Naive thymus-derived CD4-positive, alpha-beta T cell (primary cell): ENCODE measurements around the gene FBXW5. TPM values are rescaled to one million over a fixed set of nuclear protein-coding genes. Genes with fewer than 3 reads are reported as not detected.
A peak's percentile ranks its signal among the peaks of the same experiment; 100 is the strongest.

ENCODE experiments used
- ATAC-seq: fragments of 150-1000 bp; cut with Tn5 transposase; 2 replicates; pipeline ENCODE4 v1.10.0; 2021; ENCODE audit warnings: mild to moderate bottlenecking, moderate library complexity
- CTCF ChIA-PET: fragments of 350-600 bp; sonication (Branson Sonifier 250); formaldehyde crosslinking; loops from one replicate; lab custom pipeline; 2021; ENCODE audit warnings: antibody characterized with exemption; lab: Charles Lee
- POLR2A ChIA-PET: fragments of 350-600 bp; sonication (Branson Sonifier 250); formaldehyde crosslinking; loops from one replicate; lab custom pipeline; 2021; ENCODE audit warnings: antibody characterized with exemption, inconsistent platforms; lab: Charles Lee
- DNase-seq, 9 donors: peaks; one replicate each; pipeline versions ENCODE4 v3.0.0 to v3.0.0-alpha.2; 2020 to 2022; ENCODE audit warnings: mixed read lengths in 1 of 9
- H3K27ac ChIP-seq: one replicate; pipeline ENCODE4 v1.7.0; 2013; ENCODE audit warnings: mild to moderate bottlenecking, low read depth, low read length, moderate library complexity
- H3K27me3 ChIP-seq, 2 donors: one replicate each; pipeline ENCODE4 v1.7.0; 2013; ENCODE audit warnings: low read length in 2 of 2, mild to moderate bottlenecking in 2 of 2, moderate library complexity in 2 of 2; ENCODE audit not compliant: control insufficient read depth in 2 of 2, insufficient read depth in 2 of 2
- H3K36me3 ChIP-seq, 3 experiments: 1 replicate in 2 of 3; 2 replicates in 1 of 3; pipeline ENCODE4 v1.7.0; 2013; ENCODE audit warnings: low read length in 3 of 3, mild to moderate bottlenecking in 3 of 3, moderate library complexity in 1 of 3; ENCODE audit not compliant: insufficient read depth in 3 of 3, control insufficient read depth in 2 of 3
- H3K4me1 ChIP-seq, 2 donors: one replicate each; pipeline ENCODE4 v1.7.0; 2013; ENCODE audit warnings: low read length in 2 of 2, mild to moderate bottlenecking in 2 of 2, moderate library complexity in 1 of 2; ENCODE audit not compliant: control insufficient read depth in 2 of 2, insufficient read depth in 2 of 2
- H3K4me3 ChIP-seq: 2 replicates; pipeline ENCODE4 v1.7.0; 2013; ENCODE audit warnings: mild to moderate bottlenecking, low read length
- H3K9me3 ChIP-seq, 3 experiments: 1 replicate in 2 of 3; 2 replicates in 1 of 3; pipeline ENCODE4 v1.7.0; 2013; ENCODE audit warnings: low read length in 3 of 3; ENCODE audit not compliant: control insufficient read depth in 2 of 3
- H3K27ac Mint-ChIP-seq, 9 donors: one replicate each; pipeline ENCODE4 v1.8.0; 2020 to 2022; ENCODE audit warnings: mixed read lengths in 9 of 9, mild to moderate bottlenecking in 8 of 9, moderate library complexity in 5 of 9, inconsistent platforms in 2 of 9
- H3K27me3 Mint-ChIP-seq, 5 donors: one replicate each; pipeline ENCODE4 v1.8.0; 2021 to 2022; ENCODE audit warnings: mixed read lengths in 5 of 5, mild to moderate bottlenecking in 1 of 5
- H3K36me3 Mint-ChIP-seq, 5 donors: one replicate each; pipeline ENCODE4 v1.8.0; 2020 to 2022; ENCODE audit warnings: mixed read lengths in 5 of 5, mild to moderate bottlenecking in 3 of 5, inconsistent platforms in 1 of 5
- H3K4me1 Mint-ChIP-seq, 7 donors: one replicate each; pipeline ENCODE4 v1.8.0; 2020 to 2022; ENCODE audit warnings: mixed read lengths in 7 of 7, mild to moderate bottlenecking in 3 of 7, inconsistent platforms in 1 of 7
- H3K4me3 Mint-ChIP-seq, 10 donors: one replicate each; pipeline ENCODE4 v1.8.0; 2020 to 2022; ENCODE audit warnings: mild to moderate bottlenecking in 10 of 10, mixed read lengths in 10 of 10, moderate library complexity in 6 of 10, inconsistent platforms in 2 of 10
- H3K9me3 Mint-ChIP-seq, 11 donors: one replicate each; pipeline ENCODE4 v1.8.0; 2020 to 2022; ENCODE audit warnings: mixed read lengths in 11 of 11, mild to moderate bottlenecking in 4 of 11, inconsistent platforms in 1 of 11, moderate library complexity in 1 of 11
- intact Hi-C, 2 donors: fragments of 100-400 bp; cut with micrococcal nuclease; formaldehyde crosslinking; loops; one replicate each; pipeline ENCODE4 v1.15.1; 2023
- polyA plus RNA-seq, 2 donors: library from polyadenylated mRNA; unstranded; fragments of 300-500 nt; fragmentation: Illumina TruSeq; gene quantifications; one replicate each; pipeline ENCODE4 v1.2.3, GENCODE V29; 2021
- total RNA-seq, 6 experiments: library from RNA in 5 of 6; stranded (reverse) in 5 of 6; gene quantifications; 1 replicate in 5 of 6; 2 replicates in 1 of 6; pipeline ENCODE4 v1.2.3 and lab custom pipeline; 2021 to 2026

Gene FBXW5
- total and polyA plus RNA-seq, 7 experiments from 2014 or later: 54.3 to 113 (median 94.5) TPM

- H3K4me1 Mint-ChIP-seq: peaks cover 0 to 37% (median 26%) of the 10 kb centered on the region in 7 donors
- H3K4me3 Mint-ChIP-seq: no peak overlapping the region
- POLR2A ChIA-PET: no interaction called here
Observed at GRCh38 chr9:136963341-136963740, 18.8 kb upstream of the FBXW5 start.

GRCh38 chr9:136962701-136963248, 18.2 kb upstream of the FBXW5 start:
- intact Hi-C loops: no loop called here
- no peaks in the 10 kb centered on the region for H3K36me3 ChIP-seq
- no peaks in the 10 kb centered on the region for H3K9me3 ChIP-seq
- ChIA-PET POLR2A (no interaction called here), CTCF (interaction anchor here (0.6 kb wide), 1 partner anchor 60 kb away, joined by 3 read pairs; no protein-coding TSS in a partner anchor)
- H3K4me1 ChIP-seq: peaks cover 12 to 70% of the 10 kb centered on the region in 2 donors
- DNase-seq: no peak
- Mint-ChIP-seq H3K27ac (peak overlapping the region in 3 of 9 donors; percentile 44 to 60 (median 55)), H3K4me1 (peaks cover 0 to 37% (median 26%) of the 10 kb centered on the region in 7 donors), H3K4me3 (peak overlapping the region in 2 of 10 donors; percentile 28 to 35), H3K9me3 (no peaks in the 10 kb centered on the region), H3K36me3 (no peaks in the 10 kb centered on the region), H3K27me3 (peaks cover 0 to 6% (median 0%) of the 10 kb centered on the region in 5 donors)
- no peak for ATAC-seq
- H3K4me3 ChIP-seq: no peak overlapping the region
- H3K27me3 ChIP-seq: no peaks in the 10 kb centered on the region
- H3K27ac ChIP-seq: no peak overlapping the region

More at GRCh38 chr9:136963341-136963740, 18.8 kb upstream of the FBXW5 start:
- no peaks in the 10 kb centered on the region for H3K27me3 ChIP-seq
- H3K27ac ChIP-seq: no peak overlapping the region
- H3K36me3 ChIP-seq: no peaks in the 10 kb centered on the region
- no peak for ATAC-seq
- no peak for DNase-seq
- no peak overlapping the region for H3K4me3 ChIP-seq
- peaks cover 0 to 6% (median 0%) of the 10 kb centered on the region in 5 donors for H3K27me3 Mint-ChIP-seq
- H3K9me3 ChIP-seq: no peaks in the 10 kb centered on the region
- H3K4me1 ChIP-seq: peaks cover 12 to 65% of the 10 kb centered on the region in 2 donors
- CTCF ChIA-PET: no interaction called here
- H3K9me3 Mint-ChIP-seq: no peaks in the 10 kb centered on the region
- intact Hi-C loops: no loop called here
- no peaks in the 10 kb centered on the region for H3K36me3 Mint-ChIP-seq
- peak overlapping the region in 1 of 9 donors; percentile 60 for H3K27ac Mint-ChIP-seq

- CTCF ChIA-PET: interaction anchor here (0.6 kb wide), 1 partner anchor 59 kb away, joined by 3 read pairs; no protein-coding TSS in a partner anchor
- Histone ChIP-seq H3K36me3 (no peaks in the 10 kb centered on the region), H3K27me3 (no peaks in the 10 kb centered on the region), H3K27ac (no peak overlapping the region), H3K4me3 (no peak overlapping the region), H3K9me3 (no peaks in the 10 kb centered on the region), H3K4me1 (peaks cover 12 to 72% of the 10 kb centered on the region in 2 donors)
- intact Hi-C loops: no loop called here
- Mint-ChIP-seq H3K36me3 (no peaks in the 10 kb centered on the region), H3K9me3 (no peaks in the 10 kb centered on the region), H3K4me3 (no peak overlapping the region), H3K4me1 (peaks cover 0 to 35% (median 26%) of the 10 kb centered on the region in 7 donors), H3K27me3 (peaks cover 0 to 6% (median 0%) of the 10 kb centered on the region in 5 donors), H3K27ac (no peak overlapping the region)
- ATAC-seq (no peak), DNase-seq (no peak)
- POLR2A ChIA-PET: interaction anchor here (0.9 kb wide), 1 partner anchor 11 kb away, joined by 3 read pairs; no protein-coding TSS in a partner anchor
Observed at GRCh38 chr9:136962163-136962562, 17.6 kb upstream of the FBXW5 start.

- no peak overlapping the region for H3K4me3 Mint-ChIP-seq
- peaks cover 0 to 4% (median 0%) of the 10 kb centered on the region in 11 donors for H3K9me3 Mint-ChIP-seq
- ATAC-seq (no peak), DNase-seq (no peak)
- Histone ChIP-seq H3K4me1 (peaks cover 12 to 72% of the 10 kb centered on the region in 2 donors), H3K4me3 (no peak overlapping the region), H3K9me3 (no peaks in the 10 kb centered on the region), H3K27me3 (no peaks in the 10 kb centered on the region), H3K36me3 (no peaks in the 10 kb centered on the region), H3K27ac (no peak overlapping the region)
- H3K36me3 Mint-ChIP-seq: no peaks in the 10 kb centered on the region
- intact Hi-C loops: no loop called here
- H3K4me1 Mint-ChIP-seq: peaks cover 0 to 32% (median 25%) of the 10 kb centered on the region in 7 donors
- ChIA-PET CTCF (no interaction called here), POLR2A (interaction anchor here (0.9 kb wide), 1 partner anchor 12 kb away, joined by 3 read pairs; no protein-coding TSS in a partner anchor)
- peaks cover 0 to 6% (median 0%) of the 10 kb centered on the region in 5 donors for H3K27me3 Mint-ChIP-seq
- no peak overlapping the region for H3K27ac Mint-ChIP-seq
Observed at GRCh38 chr9:136961279-136962065, 16.9 kb upstream of the FBXW5 start.

GRCh38 chr9:136960938-136961275, 16.4 kb upstream of the FBXW5 start:
- Mint-ChIP-seq H3K9me3 (peaks cover 0 to 7% (median 0%) of the 10 kb centered on the region in 11 donors), H3K27me3 (peaks cover 0 to 6% (median 0%) of the 10 kb centered on the region in 5 donors), H3K4me1 (peaks cover 0 to 26% (median 20%) of the 10 kb centered on the region in 7 donors), H3K36me3 (no peaks in the 10 kb centered on the region), H3K4me3 (no peak overlapping the region), H3K27ac (no peak overlapping the region)
- no peaks in the 10 kb centered on the region for H3K9me3 ChIP-seq
- H3K27ac ChIP-seq: no peak overlapping the region
- H3K36me3 ChIP-seq: no peaks in the 10 kb centered on the region
- peaks cover 7 to 66% of the 10 kb centered on the region in 2 donors for H3K4me1 ChIP-seq
- ATAC-seq: no peak
- H3K4me3 ChIP-seq: no peak overlapping the region
- POLR2A ChIA-PET: no interaction called here
- intact Hi-C loops: no loop called here
- DNase-seq: no peak
- CTCF ChIA-PET: no interaction called here
- no peaks in the 10 kb centered on the region for H3K27me3 ChIP-seq

- ATAC-seq (peak; percentile 75), DNase-seq (no peak)
- peak overlapping the region in 5 of 10 donors; percentile 13 to 66 (median 32) for H3K4me3 Mint-ChIP-seq
- intact Hi-C loops: no loop called here
- no peaks in the 10 kb centered on the region for H3K36me3 ChIP-seq
- no peak overlapping the region for H3K4me3 ChIP-seq
- no peaks in the 10 kb centered on the region for H3K9me3 ChIP-seq
- no peaks in the 10 kb centered on the region for H3K27me3 ChIP-seq
- H3K27ac ChIP-seq: no peak overlapping the region
- H3K4me1 Mint-ChIP-seq: peaks cover 0 to 22% (median 15%) of the 10 kb centered on the region in 7 donors
- CTCF ChIA-PET: no interaction called here
- peaks cover 0 to 7% (median 0%) of the 10 kb centered on the region in 11 donors for H3K9me3 Mint-ChIP-seq
- POLR2A ChIA-PET: interaction anchor here (0.9 kb wide), 2 partner anchors 9 to 151 kb away, joined by 3 to 4 read pairs; no protein-coding TSS in a partner anchor
- H3K36me3 Mint-ChIP-seq: no peaks in the 10 kb centered on the region
- peaks cover 1 to 62% of the 10 kb centered on the region in 2 donors for H3K4me1 ChIP-seq
- peak overlapping the region in 4 of 9 donors; percentile 67 to 78 (median 70) for H3K27ac Mint-ChIP-seq
- H3K27me3 Mint-ChIP-seq: peaks cover 0 to 3% (median 0%) of the 10 kb centered on the region in 5 donors
Observed at GRCh38 chr9:136960212-136960937, 15.8 kb upstream of the FBXW5 start.
